ENCODE measurements around the gene TM4SF5. TPM values are rescaled to one million over a fixed set of nuclear protein-coding genes. Genes with fewer than 3 reads are reported as not detected.

The TM4SF5 gene
- total RNA-seq, 1 donor from 2014 or later = not detected

DNA sequence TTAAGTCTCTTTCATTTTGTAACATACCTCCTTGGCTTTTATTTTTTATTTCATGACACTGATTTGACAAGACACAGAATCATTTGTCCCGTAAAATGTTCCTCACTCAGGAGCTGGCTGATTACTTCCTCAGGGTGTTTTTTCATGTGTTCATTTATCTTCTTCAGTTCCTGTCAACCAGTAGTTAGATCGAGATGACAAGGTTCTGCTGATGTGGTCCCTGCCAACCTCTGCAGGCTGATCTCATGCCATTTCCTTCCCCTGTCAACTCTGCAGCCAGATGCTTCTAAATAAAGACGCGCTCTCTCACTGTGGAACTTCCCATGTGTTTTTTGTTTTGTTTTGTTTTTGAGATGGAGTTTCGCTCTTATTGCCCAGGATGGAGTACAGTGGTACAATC, 23.8 kb upstream of the TM4SF5 start:
- peak; percentile 57 to 74 for DNase-seq (ENCODE audit: low read depth in 2 of 2)

DNA sequence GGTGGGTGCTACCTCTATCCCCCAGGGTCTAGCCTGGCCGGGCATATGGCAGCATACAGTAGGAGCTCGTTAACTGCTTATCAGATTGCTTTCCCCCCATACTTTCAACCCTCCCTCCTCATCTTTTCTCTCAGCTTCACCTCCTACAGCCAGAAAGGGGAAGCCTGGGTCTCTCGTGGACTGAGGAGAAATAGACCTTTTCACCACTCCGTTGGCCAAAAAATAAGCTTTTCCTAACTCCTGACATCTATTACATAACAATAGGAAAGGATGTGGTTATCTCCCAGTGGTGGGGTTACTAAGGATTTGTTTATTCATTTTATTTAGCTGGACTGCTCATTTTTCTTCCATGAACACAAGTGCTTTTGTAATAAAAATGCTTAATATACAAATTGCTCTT, 23.0 kb upstream of the TM4SF5 start:
- no peak for DNase-seq (ENCODE audit: low read depth in 2 of 2)

DNA sequence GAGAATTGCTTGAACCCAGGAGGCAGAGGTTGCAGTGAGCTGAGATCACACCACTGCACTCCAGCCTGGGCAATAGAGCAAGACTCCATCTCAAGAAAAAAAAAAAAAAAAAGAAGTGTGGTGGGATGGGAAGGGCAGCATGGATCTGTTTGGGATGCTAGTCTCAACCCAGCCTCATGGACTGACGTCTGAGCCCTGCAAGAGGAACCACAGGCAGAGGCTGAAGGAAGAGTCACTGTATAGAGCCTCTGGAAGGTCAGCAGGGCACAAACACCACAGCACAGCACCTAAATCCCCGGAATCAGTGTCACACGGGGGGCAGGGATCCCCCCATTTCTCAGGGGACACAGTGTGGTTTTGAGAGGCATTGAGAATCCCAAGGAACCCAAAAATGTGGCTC, 21.1 kb upstream of the TM4SF5 start:
- DNase-seq (ENCODE audit: low read depth in 2 of 2) = no peak

DNA sequence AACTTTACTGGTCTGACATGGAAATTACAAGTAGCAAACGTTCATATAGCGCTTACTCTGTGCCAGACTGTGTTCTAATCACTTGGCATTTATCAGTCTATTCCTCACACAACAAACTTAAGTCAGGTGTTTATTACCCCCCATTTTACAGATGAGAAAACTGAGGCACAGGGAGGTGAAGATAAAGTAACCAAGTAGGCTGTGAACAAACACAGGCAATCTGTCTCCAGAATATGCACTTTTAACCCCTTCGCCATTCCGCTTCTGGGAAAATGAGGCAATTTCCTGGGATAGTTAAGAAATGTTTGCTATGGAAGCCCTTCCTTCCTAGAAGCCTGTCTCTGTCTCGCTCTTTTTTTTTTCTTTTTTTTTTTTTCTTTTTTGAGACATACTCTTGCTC, 19.8 kb upstream of the TM4SF5 start:
- peak in 1 of 2 donors; percentile 54 for DNase-seq (ENCODE audit: low read depth in 2 of 2)

DNA sequence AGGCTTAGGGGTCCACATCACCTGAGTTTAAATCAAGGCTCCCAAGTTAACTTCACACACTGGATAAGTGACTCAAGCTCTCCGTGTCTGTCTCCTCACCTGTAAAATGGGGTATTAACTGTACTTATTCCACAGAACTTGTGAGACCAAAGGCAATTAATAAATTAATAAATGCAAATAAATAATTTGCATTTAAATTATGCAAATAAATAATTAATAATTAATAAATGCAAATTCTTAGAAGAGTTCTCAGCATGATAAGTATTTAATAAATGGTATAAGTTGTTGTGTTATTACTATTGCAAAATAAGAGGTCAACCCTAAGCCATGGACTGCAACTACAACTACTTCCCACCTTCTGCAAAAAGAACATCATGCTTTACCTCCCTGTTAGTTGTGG, 18.3 kb upstream of the TM4SF5 start:
- no peak for DNase-seq (ENCODE audit: low read depth in 2 of 2)

DNA sequence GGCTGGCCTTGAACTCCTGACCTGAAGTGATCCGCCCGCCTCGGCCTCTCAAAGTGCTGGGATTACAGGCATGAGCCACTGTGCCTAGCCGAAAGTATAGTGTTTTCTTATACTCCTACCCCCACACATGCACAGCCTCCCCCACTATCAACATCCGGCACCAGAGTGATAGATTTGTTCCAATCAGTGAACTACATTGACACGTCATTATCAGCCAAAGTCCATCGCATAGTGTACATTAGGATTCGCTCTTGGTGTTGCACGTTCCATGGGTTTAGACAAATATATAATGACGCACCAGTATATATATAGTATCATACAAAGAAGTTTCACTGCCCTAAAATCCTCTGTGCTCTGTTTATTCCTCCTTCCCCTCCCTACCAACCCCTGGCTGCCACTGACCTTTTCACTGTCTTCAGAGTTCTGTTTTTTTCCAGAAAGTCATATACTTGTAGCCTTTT, 11.9 kb upstream of the TM4SF5 start:
- no peak for DNase-seq (ENCODE audit: low read depth in 2 of 2)

DNA sequence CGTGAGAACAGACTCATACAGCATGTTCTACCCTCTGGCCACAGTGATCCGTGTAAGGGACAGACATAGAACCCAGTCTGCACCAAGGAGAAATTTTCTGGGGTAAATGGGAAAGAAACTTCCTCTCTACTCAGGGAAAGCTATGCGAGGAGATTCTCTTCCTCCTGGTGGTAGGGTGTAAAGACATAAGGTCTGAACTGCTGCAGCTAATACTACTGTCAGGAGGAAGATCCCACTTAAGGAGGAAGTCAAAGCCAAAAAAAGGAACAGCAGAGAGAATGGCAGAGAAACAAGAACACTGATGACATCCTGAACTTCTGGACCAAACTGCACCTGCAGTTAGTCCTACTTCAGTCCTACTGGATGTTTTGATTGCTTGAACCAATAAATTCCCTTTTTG, 7.1 kb upstream of the TM4SF5 start:
- no peak for DNase-seq (ENCODE audit: low read depth in 2 of 2)

DNA sequence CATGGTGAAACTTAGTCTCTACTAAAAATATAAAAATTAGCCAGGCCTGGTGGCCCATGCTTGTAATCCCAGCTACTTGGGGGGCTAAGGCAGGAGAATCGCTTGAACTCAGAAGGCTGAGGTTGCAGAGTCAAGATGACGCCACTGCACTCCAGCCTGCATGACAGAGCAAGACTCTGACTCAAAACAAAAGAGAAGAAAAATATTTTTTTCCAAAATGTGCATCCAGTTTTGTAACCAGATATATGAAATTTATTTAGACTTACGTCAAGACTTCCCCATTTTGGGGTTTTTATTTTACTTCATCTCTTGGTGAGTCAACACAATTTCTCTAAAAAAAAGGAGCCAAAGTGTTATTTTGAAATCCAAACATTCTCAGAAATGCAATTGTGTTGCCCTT, 5.5 kb upstream of the TM4SF5 start:
- DNase-seq (ENCODE audit: low read depth in 2 of 2) = no peak

DNA sequence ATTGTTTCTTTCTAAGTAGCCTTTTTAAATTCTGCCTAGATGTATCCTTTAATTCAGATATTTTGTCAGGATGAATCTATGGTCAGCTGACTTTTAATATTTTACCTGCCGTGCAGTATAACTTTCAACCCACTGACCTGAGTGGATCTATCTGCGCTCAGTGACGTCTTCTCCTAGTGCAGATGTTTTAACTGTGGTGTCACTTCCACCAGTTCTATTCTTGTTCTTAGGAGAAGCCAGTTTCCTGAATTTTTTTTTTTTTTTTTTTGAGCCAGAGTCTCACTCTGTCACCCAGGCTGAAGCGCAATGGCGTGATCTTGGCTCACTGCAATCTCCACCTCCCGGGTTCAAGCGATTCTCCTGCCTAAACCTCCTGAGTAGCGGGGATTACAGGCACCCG, 5.0 kb upstream of the TM4SF5 start:
- DNase-seq (ENCODE audit: low read depth in 2 of 2) = peak in 1 of 2 donors; percentile 21

DNA sequence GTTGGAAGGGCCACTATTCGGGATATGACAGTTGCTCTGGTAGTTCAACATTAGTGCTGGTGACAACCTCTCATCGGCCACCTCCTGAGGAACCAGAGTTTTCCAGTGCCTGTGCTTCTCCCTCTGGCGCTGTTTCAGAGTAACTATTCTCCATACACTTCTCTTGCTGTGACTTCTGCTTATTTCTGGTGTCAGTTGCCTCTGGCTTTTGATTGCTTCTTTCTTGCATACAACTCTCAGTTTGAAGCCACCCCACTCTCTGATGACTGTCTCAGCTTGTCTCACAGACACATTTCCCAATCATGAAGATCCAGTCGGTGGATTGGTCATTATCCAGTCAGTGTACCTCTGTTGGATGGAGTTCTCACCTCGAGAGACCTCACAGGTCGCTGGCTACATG, 3.4 kb upstream of the TM4SF5 start:
- no peak for DNase-seq (ENCODE audit: low read depth in 2 of 2)

DNA sequence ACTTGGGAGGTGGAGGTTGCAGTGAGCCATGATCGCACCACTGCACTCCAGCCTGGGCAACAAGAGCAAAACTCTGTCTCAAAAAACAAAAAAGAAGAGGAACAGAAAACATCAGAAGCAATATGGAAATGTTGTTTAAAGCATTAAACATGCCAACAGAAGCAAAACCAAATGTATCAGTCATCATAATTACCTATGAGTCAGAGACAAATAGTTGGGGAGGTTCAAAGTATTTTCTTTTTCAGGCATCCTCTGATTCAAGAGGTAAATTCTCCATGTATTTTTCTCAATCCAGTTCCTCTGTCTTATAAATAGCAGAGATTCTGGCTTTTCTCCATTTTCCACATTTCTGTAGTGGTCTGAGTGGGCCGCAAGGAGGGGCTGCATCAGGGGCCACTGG, 2.1 kb upstream of the TM4SF5 start:
- DNase-seq (ENCODE audit: low read depth in 2 of 2) = no peak

DNA sequence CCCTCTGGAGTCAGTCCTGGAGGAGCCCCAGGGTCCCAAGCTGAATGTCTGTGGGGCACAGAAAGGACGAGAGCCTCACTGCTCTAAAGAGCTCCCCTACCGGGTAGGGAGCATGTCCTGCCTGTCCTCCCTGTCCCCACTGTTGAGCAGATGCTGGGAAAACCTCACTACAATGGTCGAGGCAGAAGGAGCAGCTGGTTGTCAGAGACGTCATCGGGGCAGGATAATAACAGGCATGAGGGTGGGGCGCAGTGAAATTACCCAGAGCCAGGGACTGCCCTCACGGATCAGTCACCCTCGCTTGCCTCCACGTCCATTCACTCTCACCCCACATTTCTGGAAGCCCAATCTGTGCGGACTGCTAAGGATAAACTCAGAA, 538 bp downstream of the TM4SF5 start:
- no peak for DNase-seq (ENCODE audit: low read depth in 2 of 2)

DNA sequence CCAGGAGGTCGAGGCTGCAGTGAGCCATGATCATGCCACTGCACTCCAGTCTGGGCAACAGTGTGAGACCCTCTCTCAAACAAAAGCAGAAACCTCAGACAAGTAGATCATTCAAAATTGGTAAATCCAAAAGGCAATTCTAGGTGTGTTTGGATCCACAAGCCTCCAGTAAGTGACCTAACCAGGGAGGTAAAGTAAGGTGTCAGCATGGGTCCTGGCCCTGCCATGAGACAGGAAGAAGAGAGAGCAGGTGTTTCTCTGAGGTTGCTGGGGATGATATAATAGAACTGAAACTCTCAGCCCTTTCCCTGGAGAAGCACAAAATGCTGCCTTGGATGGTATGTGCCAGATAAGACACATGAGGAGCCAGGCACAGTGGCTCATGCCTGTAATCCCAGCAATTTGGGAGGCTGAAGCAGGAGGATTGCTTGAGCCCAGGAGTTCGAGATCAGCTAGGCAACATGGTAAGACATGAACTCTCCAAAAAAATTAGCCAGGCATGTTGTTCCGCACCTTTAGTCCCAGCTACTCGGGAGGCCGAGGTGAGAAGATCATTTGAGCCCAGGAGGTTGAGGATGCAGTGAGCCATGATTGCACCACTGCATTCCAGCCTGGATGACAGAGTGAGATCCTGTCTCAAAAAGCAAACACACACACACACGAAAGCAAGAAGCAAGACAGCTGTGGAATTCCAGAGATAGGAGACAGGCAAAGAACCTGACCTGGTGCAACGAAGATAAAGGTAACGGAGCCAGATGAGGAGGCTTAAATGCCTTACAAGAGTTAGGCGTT, 6.5 kb downstream of the TM4SF5 start:
- no peak for DNase-seq (ENCODE audit: low read depth in 2 of 2)

DNA sequence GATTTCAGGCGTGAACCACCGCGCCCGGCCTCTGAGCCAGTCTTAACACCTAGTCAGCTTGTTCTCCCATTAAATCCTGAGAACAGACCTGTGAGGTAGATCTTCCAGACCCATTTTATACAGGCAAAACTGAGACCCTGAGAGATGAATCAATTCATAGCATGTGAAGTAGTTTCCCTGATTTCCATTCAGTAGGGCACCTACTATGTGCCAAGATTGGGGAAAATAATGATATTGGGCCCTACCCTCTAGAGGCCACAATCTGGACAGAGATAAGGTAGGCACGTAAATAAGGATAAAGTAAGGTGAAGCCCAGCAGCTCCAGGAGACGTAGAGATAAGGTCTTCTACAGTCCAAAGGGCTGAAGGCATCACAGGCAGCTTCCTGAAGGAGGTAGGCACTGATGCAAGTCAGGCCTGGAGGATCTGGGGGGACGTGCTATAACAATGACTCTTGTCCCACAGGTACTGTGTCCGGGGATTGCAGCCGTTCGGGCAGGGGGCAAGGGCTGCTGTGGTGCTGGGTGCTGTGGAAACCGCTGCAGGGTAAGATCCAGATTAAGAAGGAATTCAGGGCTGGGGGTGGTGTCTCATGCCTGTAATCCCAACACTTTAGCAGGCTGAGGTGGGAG, 8.8 kb downstream of the TM4SF5 start:
- DNase-seq (ENCODE audit: low read depth in 2 of 2) = no peak

DNA sequence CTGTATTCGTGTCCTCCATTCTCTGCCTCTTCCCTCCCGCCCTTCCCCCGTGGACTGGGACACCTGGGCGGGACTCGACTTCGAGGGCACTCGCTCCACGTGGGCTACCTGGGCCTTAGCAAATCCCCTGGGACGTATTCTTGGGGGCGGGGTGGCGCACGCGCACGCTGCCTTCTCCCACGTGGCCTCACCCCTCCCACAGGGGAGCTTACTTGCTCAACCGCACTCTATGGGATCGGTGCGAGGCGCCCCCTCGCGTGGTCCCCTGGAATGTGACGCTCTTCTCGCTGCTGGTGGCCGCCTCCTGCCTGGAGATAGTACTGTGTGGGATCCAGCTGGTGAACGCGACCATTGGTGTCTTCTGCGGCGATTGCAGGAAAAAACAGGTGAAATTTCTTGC, 11.0 kb downstream of the TM4SF5 start:
- peak in 1 of 2 donors; percentile 22 for DNase-seq (ENCODE audit: low read depth in 2 of 2)

DNA sequence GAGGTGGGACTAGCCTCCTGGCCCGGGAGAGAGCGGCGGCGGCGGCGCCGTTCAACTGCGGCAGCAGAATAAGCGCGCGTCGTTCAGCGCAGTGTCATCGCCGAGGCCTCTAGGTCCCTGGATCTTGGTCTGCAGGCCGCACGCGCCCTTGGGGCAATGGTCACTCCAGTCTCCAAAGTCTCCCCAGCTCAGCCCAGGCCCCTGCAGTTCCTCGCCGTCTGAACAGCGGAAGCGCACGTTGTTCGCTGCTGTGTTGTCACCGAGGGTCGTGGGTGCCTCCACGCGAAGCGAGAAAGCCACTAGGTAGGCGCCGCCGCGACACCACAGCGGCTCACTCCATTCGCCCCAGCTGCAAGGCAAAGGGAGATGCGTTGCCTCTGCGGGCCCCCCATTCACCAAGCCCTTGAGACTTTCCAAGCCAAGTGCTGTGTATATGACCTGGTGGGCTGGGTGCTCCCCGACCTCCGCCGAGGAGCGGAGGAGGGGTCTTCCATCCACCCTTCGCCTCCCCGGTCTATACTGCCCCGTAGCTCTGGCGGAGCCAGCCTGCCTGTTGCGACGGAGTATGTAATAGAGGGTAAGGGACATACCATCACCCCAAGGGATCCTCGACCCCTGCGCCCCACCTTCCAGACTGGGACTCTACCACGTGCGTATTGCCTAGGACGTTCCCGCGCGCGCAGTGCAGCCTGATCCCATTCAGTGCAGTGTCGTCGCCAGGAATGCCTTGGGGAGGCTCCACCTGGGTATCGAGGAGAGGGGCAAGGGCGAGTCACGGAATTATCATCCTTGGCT, 13.8 kb downstream of the TM4SF5 start:
- no peak for DNase-seq (ENCODE audit: low read depth in 2 of 2)

DNA sequence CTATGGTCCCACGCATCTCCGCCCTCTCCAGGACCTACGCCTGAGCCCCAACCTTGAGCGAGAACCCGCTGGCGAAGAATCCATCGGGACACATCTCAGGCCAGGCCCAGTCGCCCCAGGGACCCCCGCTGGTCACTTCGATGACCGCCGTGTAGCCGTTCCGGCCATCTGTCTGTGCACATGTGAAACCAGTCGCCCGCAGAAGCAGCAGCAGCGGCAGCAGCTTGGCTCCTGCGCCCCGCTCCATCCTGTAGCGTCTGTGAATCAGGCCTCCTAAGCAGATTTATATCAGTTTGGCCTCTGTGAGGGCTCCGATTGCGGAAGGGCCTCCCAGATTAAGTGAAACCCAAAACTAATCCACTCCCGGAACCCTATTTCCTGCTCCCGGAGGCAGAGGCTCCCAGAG, 14.4 kb downstream of the TM4SF5 start, which contains the start of gene VMO1:
VMO1 (minus strand) TSS at position 259 of the 406 bp plus-strand sequence; CDS start at position 247, 12 bp downstream.
- DNase-seq (ENCODE audit: low read depth in 2 of 2) = peak; percentile 27 to 51

DNA sequence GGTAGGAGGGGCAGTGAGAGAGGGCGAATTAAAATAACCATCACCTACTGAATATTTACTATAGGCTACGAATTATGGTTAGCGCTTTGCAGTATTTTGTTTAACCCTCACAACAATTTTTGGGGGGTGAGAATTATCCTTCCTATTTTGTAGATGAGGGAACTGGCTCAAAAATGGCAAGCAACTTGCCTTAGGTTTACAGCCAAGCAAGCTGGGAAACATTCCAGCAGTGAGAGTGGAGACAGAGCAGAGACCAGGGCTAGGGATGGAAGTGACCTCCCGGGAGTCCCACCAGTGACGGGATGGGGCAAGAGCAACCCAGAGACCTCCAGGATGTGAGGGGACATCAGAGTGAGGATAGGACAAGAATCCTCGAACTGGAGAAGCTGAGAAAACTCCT, 14.8 kb downstream of the TM4SF5 start:
- no peak for DNase-seq (ENCODE audit: low read depth in 2 of 2)

DNA sequence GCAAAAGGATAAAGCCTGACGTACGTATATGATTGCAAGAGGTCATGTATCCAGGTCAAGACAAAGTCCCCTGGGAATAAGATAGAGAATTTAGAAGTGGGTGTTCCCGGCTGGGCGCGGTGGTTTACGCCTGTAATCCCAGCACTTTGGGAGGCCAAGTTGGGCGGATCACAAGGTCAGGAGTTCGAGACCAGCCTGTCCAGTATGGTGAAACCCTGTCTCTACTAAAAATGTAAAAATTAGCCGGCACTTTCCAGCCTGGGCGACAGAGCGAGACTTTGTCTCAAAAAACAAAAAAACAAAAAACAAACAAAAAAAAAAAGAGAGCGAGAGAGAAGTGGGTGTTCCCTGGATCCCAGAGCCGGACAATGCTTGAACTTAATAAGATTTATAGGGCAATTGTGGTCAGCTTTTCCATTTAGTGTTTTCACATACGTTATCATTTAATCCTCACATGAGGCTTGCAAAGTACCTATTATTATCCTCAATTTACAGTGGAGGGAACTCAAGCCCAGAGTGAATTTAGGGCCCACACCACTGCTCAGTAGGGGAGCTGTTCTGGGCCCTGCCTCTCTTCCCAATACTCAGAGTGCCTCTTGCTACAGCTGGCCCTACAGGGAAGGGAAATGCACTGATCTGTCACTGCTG, 16.6 kb downstream of the TM4SF5 start:
- DNase-seq (ENCODE audit: low read depth in 2 of 2) = no peak

DNA sequence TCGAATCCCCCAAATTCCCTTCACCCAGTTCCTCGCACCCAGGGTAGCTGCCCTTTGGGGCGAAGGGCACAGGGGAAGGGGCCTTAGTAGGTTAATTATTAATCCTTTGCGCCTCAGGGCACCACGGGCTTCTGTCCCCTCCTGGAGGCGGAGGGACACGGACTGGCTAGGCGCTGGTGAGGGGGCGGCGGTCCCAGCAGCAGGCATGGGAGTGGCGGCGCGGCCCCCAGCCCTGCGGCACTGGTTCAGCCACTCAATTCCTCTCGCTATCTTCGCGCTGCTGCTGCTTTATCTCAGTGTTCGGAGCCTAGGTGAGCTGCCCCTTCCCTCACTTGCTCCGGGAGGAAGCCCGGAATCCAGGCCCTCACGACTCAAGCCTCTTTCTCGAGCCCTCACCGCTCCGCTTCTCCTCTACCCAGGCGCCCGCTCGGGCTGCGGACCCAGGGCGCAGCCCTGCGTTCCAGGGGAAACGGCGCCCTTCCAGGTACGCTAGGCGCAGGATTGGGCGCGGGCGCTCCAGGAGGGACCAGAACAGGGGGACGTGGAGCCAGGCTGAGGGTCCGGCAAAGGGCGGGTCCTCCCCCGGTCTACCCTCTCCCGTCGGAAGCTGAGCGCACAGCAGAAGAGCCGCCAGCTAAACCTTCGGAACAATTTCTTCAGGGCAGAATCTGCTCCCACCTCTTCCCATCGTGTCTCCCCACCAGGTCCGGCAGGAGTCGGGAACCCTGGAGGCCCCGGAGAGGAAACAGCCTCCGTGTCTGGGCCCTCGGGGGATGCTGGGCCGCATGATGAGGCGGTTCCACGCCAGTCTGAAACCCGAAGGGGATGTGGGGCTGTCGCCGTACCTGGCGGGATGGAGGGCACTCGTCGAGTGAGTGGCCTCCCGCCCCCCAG, 17.4 kb downstream of the TM4SF5 start, which contains the start of gene GLTPD2:
GLTPD2 (plus strand) TSS at position 158 of the 894 bp plus-strand sequence; CDS start at position 206, 48 bp downstream.
- no peak for DNase-seq (ENCODE audit: low read depth in 2 of 2)

DNA sequence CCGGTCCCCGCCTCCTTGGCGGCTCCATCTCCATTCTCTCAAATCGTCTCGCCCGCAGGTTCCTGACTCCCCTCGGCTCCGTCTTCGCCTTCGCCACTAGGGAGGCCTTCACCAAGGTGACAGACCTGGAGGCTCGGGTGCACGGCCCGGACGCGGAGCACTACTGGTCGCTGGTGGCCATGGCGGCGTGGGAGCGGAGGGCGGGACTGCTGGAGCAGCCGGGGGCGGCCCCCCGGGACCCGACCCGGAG, 17.9 kb downstream of the TM4SF5 start:
- no peak for DNase-seq (ENCODE audit: low read depth in 2 of 2)

Data from lung microvascular endothelial cell (primary cell).